GM23338 (cell line): ENCODE data around the gene CACNA2D2. TPM values are rescaled to one million over a fixed set of nuclear protein-coding genes. Genes with fewer than 3 reads are reported as not detected.

Source experiments
- ATAC-seq: fragments of 200-7000 bp; cut with Tn5 transposase; 3 replicates; pipeline ENCODE4 v1.9.1; 2020
- DNase-seq: peaks from one replicate; pipeline ENCODE4 v3.0.0-alpha.2; 2015; ENCODE audit warnings: low spot score
- H2AFZ ChIP-seq: fragments of 200-600 bp; sonication (generic); 2 replicates; pipeline ENCODE4 v1.8.0; 2016; ENCODE audit warnings: antibody characterized with exemption, mild to moderate bottlenecking, moderate library complexity
- H3F3A ChIP-seq: fragments of 200-600 bp; sonication (generic); replicated peaks from 2 replicates; pipeline ENCODE4 v1.8.0; 2017; ENCODE audit warnings: antibody characterized with exemption, mixed run types, low read depth
- H3K27ac ChIP-seq: fragments of 200-600 bp; sonication (generic); 2 replicates; pipeline ENCODE4 v1.6.1; 2016; ENCODE audit warnings: low read depth
- H3K27me3 ChIP-seq: fragments of 200-600 bp; sonication (generic); 2 replicates; pipeline ENCODE4 v1.8.0; 2016; ENCODE audit warnings: mild to moderate bottlenecking, mixed run types, moderate library complexity; ENCODE audit not compliant: insufficient read depth
- H3K36me3 ChIP-seq: fragments of 200-600 bp; sonication (generic); 2 replicates; pipeline ENCODE4 v1.8.0; 2016; ENCODE audit warnings: mild to moderate bottlenecking; ENCODE audit not compliant: insufficient read depth
- H3K4me1 ChIP-seq: fragments of 200-600 bp; sonication (generic); 2 replicates; pipeline ENCODE4 v1.8.0; 2016; ENCODE audit warnings: mild to moderate bottlenecking, moderate library complexity; ENCODE audit not compliant: insufficient read depth
- H3K4me2 ChIP-seq: fragments of 200-600 bp; sonication (generic); 2 replicates; pipeline ENCODE4 v1.7.1; 2017; ENCODE audit warnings: mixed run types
- H3K4me3 ChIP-seq: fragments of 200-600 bp; sonication (generic); 2 replicates; pipeline ENCODE4 v1.6.1; 2016; ENCODE audit warnings: mixed run types
- H3K79me2 ChIP-seq: fragments of 200-600 bp; sonication (generic); replicated peaks from 2 replicates; pipeline ENCODE4 v1.8.0; 2017; ENCODE audit warnings: mild to moderate bottlenecking; ENCODE audit not compliant: insufficient read depth
- H3K9me2 ChIP-seq: fragments of 200-600 bp; sonication (generic); 2 replicates; pipeline ENCODE4 v1.8.0; 2017; ENCODE audit not compliant: insufficient read depth
- H4K20me1 ChIP-seq: fragments of 200-600 bp; sonication (generic); replicated peaks from 2 replicates; pipeline ENCODE4 v1.8.0; 2017; ENCODE audit warnings: mild to moderate bottlenecking; ENCODE audit not compliant: insufficient read depth
- H3K27ac Mint-ChIP-seq: 2 replicates; pipeline ENCODE4 v1.8.0; 2020; ENCODE audit warnings: inconsistent platforms, mild to moderate bottlenecking, moderate library complexity, mixed read lengths
- H3K27me3 Mint-ChIP-seq: 3 replicates; pipeline ENCODE4 v1.8.0; 2022; ENCODE audit warnings: low read depth, mild to moderate bottlenecking, moderate library complexity, mixed read lengths, inconsistent platforms; ENCODE audit not compliant: insufficient read depth, poor library complexity
- H3K36me3 Mint-ChIP-seq: 3 replicates; pipeline ENCODE4 v1.8.0; 2021; ENCODE audit warnings: low read depth, mild to moderate bottlenecking, inconsistent platforms, moderate library complexity, mixed read lengths
- H3K4me1 Mint-ChIP-seq: 3 replicates; pipeline ENCODE4 v1.8.0; 2020; ENCODE audit warnings: mild to moderate bottlenecking, inconsistent platforms, mixed read lengths
- H3K4me3 Mint-ChIP-seq: 3 replicates; pipeline ENCODE4 v1.8.0; 2021; ENCODE audit warnings: moderate library complexity, mild to moderate bottlenecking, inconsistent platforms, mixed read lengths
- H3K9me3 Mint-ChIP-seq: 3 replicates; pipeline ENCODE4 v1.8.0; 2020; ENCODE audit warnings: moderate library complexity, mild to moderate bottlenecking, inconsistent platforms, mixed read lengths
- EZH2phosphoT487 ChIP-seq: fragments of 200-600 bp; sonication (generic); IDR thresholded peaks from one replicate; pipeline ENCODE4 v1.8.1; 2018; ENCODE audit warnings: antibody characterized with exemption; ENCODE audit not compliant: unreplicated experiment
- NANOG ChIP-seq: IDR thresholded peaks from 2 replicates; pipeline ENCODE4 v1.6.1; 2016; ENCODE audit warnings: antibody characterized with exemption, borderline replicate concordance
- POLR2AphosphoS5 ChIP-seq: IDR thresholded peaks from 2 replicates; pipeline ENCODE4 v1.6.1; 2016; ENCODE audit warnings: antibody characterized with exemption, low read depth
- STAT1 ChIP-seq: IDR thresholded peaks from one replicate; pipeline ENCODE4 v1.6.1; 2016; ENCODE audit warnings: antibody characterized with exemption; ENCODE audit not compliant: unreplicated experiment
- ZNF331 ChIP-seq: fragments of 250-450 bp; sonication (Bioruptor Pico); IDR thresholded peaks from 2 replicates; pipeline ENCODE4 v1.5.0; 2020; ENCODE audit warnings: low read depth, mild to moderate bottlenecking, moderate library complexity
- polyA plus RNA-seq: library from polyadenylated mRNA; unstranded; fragments of >200 nt; fragmentation: Nextera tagmentation; extraction: Ambion mirVana; gene quantifications from 2 replicates; pipeline ENCODE4 v1.2.1, GENCODE V29; 2016
- total RNA-seq: library from RNA; depleted of rRNA; stranded (reverse); fragments of >200 nt; shearing (Covaris generic); gene quantifications from 2 replicates; pipeline ENCODE4 v1.2.3, GENCODE V29; 2014
- TF ChIP-seq, protein P1 (sequence below), 2 experiments: fragments of 200-600 bp in 1 of 2; sonication (generic) in 1 of 2; conservative IDR thresholded peaks; 2 replicates each; pipeline versions ENCODE4 v1.5.1 to v1.6.1; 2016 to 2017; ENCODE audit warnings: antibody characterized with exemption in 2 of 2, low read depth in 2 of 2, mild to moderate bottlenecking in 2 of 2, moderate library complexity in 1 of 2
- TF ChIP-seq, protein P2 (sequence below): fragments of 250-450 bp; sonication (Bioruptor Pico); IDR thresholded peaks from 2 replicates; pipeline ENCODE4 v1.5.0; 2020; ENCODE audit warnings: mild to moderate bottlenecking, moderate library complexity
- TF ChIP-seq, protein P3 (sequence below): IDR thresholded peaks from 2 replicates; pipeline ENCODE4 v1.6.1; 2016; ENCODE audit warnings: antibody characterized with exemption

Gene CACNA2D2
- total and polyA plus RNA-seq, 2 experiments from 2014 or later = 4.7 to 11.4 TPM

DNA sequence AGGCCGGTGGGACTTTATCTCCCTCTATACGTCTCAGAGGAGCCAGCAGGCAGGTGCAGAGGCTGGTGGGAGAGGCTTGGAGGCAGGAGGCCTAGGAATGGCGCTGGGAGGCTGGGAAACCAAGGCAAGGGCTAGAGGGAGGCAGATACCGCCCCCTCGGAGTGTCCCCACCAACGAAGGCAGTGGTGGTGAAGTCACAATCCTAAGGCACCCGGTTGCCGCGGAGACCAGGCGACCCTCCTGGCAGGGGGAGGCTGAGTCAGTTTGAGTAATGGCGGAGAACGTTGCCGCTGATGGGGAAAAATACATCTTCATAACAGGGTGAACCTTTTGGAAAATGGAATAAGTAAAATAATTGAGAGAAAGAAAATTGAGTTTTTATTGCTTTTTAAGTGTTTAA is 29.9 kb upstream of the CACNA2D2 start:
- Histone ChIP-seq H3K79me2 (no peaks in the 10 kb centered on the region), H4K20me1 (no peaks in the 10 kb centered on the region), H3K4me2 (no peak overlapping the region), H3K36me3 (no peaks in the 10 kb centered on the region), H3K4me3 (no peak overlapping the region), H3K27me3 (peaks cover 22% of the 10 kb centered on the region), H2AFZ (no peak overlapping the region), H3K27ac (no peak overlapping the region), H3K9me2 (no peaks in the 10 kb centered on the region), H3K4me1 (peaks cover 17% of the 10 kb centered on the region), H3F3A (no peaks in the 10 kb centered on the region)
- Mint-ChIP-seq H3K4me3 (peak overlapping the region; percentile 20; the same call in 1 of the 3 replicates), H3K36me3 (no peaks in the 10 kb centered on the region; the same call in 2 of the 3 replicates), H3K4me1 (peaks cover 36% of the 10 kb centered on the region), H3K9me3 (peaks cover 3% of the 10 kb centered on the region; the same call in 2 of the 3 replicates), H3K27ac (no peak overlapping the region), H3K27me3 (peaks cover 32% of the 10 kb centered on the region)
- peak; percentile 9; the same call in 1 of the 3 replicates for ATAC-seq
- peak; percentile 36 for DNase-seq
- no peak for TF ChIP-seq NANOG
- TF ChIP-seq, protein P1, sequence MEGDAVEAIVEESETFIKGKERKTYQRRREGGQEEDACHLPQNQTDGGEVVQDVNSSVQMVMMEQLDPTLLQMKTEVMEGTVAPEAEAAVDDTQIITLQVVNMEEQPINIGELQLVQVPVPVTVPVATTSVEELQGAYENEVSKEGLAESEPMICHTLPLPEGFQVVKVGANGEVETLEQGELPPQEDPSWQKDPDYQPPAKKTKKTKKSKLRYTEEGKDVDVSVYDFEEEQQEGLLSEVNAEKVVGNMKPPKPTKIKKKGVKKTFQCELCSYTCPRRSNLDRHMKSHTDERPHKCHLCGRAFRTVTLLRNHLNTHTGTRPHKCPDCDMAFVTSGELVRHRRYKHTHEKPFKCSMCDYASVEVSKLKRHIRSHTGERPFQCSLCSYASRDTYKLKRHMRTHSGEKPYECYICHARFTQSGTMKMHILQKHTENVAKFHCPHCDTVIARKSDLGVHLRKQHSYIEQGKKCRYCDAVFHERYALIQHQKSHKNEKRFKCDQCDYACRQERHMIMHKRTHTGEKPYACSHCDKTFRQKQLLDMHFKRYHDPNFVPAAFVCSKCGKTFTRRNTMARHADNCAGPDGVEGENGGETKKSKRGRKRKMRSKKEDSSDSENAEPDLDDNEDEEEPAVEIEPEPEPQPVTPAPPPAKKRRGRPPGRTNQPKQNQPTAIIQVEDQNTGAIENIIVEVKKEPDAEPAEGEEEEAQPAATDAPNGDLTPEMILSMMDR (conservative IDR thresholded peaks at IDR 0.05; ENCODE audit: low read depth in 2 of 2) = no peak
- no peak for TF ChIP-seq POLR2AphosphoS5
- TF ChIP-seq ZNF331 (CRISPR knock-in tag) = no peak
- TF ChIP-seq, protein P2, sequence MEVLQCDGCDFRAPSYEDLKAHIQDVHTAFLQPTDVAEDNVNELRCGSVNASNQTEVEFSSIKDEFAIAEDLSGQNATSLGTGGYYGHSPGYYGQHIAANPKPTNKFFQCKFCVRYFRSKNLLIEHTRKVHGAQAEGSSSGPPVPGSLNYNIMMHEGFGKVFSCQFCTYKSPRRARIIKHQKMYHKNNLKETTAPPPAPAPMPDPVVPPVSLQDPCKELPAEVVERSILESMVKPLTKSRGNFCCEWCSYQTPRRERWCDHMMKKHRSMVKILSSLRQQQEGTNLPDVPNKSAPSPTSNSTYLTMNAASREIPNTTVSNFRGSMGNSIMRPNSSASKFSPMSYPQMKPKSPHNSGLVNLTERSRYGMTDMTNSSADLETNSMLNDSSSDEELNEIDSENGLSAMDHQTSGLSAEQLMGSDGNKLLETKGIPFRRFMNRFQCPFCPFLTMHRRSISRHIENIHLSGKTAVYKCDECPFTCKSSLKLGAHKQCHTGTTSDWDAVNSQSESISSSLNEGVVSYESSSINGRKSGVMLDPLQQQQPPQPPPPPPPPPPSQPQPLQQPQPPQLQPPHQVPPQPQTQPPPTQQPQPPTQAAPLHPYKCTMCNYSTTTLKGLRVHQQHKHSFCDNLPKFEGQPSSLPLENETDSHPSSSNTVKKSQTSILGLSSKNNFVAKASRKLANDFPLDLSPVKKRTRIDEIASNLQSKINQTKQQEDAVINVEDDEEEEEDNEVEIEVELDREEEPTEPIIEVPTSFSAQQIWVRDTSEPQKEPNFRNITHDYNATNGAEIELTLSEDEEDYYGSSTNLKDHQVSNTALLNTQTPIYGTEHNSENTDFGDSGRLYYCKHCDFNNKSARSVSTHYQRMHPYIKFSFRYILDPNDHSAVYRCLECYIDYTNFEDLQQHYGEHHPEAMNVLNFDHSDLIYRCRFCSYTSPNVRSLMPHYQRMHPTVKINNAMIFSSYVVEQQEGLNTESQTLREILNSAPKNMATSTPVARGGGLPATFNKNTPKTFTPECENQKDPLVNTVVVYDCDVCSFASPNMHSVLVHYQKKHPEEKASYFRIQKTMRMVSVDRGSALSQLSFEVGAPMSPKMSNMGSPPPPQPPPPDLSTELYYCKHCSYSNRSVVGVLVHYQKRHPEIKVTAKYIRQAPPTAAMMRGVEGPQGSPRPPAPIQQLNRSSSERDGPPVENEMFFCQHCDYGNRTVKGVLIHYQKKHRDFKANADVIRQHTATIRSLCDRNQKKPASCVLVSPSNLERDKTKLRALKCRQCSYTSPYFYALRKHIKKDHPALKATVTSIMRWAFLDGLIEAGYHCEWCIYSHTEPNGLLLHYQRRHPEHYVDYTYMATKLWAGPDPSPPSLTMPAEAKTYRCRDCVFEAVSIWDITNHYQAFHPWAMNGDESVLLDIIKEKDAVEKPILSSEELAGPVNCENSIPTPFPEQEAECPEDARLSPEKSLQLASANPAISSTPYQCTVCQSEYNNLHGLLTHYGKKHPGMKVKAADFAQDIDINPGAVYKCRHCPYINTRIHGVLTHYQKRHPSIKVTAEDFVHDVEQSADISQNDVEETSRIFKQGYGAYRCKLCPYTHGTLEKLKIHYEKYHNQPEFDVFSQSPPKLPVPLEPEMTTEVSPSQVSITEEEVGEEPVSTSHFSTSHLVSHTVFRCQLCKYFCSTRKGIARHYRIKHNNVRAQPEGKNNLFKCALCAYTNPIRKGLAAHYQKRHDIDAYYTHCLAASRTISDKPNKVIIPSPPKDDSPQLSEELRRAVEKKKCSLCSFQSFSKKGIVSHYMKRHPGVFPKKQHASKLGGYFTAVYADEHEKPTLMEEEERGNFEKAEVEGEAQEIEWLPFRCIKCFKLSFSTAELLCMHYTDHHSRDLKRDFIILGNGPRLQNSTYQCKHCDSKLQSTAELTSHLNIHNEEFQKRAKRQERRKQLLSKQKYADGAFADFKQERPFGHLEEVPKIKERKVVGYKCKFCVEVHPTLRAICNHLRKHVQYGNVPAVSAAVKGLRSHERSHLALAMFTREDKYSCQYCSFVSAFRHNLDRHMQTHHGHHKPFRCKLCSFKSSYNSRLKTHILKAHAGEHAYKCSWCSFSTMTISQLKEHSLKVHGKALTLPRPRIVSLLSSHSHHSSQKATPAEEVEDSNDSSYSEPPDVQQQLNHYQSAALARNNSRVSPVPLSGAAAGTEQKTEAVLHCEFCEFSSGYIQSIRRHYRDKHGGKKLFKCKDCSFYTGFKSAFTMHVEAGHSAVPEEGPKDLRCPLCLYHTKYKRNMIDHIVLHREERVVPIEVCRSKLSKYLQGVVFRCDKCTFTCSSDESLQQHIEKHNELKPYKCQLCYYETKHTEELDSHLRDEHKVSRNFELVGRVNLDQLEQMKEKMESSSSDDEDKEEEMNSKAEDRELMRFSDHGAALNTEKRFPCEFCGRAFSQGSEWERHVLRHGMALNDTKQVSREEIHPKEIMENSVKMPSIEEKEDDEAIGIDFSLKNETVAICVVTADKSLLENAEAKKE (CRISPR knock-in tag) = no peak
- TF ChIP-seq EZH2phosphoT487 = no peak
- TF ChIP-seq, protein P3, sequence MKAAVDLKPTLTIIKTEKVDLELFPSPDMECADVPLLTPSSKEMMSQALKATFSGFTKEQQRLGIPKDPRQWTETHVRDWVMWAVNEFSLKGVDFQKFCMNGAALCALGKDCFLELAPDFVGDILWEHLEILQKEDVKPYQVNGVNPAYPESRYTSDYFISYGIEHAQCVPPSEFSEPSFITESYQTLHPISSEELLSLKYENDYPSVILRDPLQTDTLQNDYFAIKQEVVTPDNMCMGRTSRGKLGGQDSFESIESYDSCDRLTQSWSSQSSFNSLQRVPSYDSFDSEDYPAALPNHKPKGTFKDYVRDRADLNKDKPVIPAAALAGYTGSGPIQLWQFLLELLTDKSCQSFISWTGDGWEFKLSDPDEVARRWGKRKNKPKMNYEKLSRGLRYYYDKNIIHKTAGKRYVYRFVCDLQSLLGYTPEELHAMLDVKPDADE = no peak
- no peak for TF ChIP-seq STAT1
